ENCODE measurements around the gene TTC7B.
"Not testable (repeated sequence)": the region's sequence is repeated elsewhere in the genome, so short reads cannot be mapped to it uniquely, and the experiment has no call there.

TTC7B gene

DNA sequence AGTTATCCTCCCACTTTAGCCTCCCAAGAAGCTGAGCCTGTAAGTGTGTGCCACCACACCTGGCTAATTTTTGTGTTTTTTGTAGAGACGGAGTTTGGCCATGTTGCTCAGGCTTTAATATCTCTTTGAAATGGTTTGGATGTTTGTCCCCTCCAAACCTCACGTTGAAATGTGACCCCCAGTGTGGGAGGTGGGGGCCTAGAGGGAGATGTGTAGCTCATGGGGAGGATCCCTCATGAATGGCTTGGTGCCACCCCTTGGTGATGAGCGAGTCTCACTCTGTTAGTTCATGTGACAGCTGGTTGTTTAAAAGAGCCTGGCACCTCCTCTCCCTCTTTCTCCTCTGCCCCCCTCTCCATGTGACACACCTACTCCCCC lies 23.6 kb upstream of the TTC7B start:
- no peak for TF ChIP-seq POLR2A (IDR thresholded peaks at IDR 0.05; ENCODE audit: low read depth, low read length)
- no peak for FAIRE-seq
- DNase-seq (ENCODE audit: insufficient read length, low spot score), result no peak

DNA sequence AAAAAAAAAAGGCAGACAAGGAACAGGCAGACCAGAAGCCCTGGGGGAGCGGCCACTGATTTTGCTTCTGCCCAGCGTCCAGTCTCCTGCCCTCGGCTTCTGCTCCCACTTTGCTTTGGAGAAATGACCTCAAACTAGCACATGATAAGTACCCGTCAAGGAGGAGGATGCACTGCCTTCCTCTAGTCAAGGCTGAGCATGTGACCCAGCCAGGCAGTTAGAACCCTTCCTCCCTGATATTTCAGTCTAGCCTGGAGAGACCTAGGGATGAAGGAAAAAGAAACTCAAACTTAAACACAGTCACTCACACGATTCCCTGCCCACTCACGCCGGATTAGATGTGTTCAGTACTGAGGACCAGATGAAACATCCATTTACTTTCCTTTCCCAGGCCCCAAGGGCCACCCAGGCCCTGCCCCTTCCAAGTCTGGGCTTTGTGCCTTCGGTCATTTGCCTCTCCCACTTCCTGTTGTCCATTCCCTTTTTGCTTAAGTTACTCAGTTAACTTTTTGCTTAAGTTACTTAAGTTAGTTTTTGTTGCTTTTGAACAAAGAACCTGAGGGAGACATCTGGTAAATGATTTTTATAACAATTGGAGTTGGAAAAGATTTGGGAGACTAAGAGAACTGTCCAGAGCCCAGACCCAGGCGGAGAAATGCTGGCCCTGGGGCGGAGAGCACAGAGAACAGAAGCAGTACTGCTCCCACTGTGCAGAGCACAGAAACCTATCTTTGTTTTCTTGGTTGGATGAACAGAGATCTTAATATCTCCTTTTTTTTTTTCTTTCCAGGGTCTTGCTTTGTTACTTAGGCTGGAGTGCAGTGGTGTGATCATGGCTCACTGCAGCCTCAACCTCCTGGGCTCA lies 23.0 kb upstream of the TTC7B start:
- TF ChIP-seq POLR2A (IDR thresholded peaks at IDR 0.05; ENCODE audit: low read depth, low read length), result no peak
- DNase-seq (ENCODE audit: insufficient read length, low spot score), result no peak
- no peak for FAIRE-seq

GRCh38 chr14:90838531-90838930 lies 22.3 kb upstream of the TTC7B start:
- not testable (repeated sequence) for FAIRE-seq; DNase-seq (ENCODE audit: insufficient read length, low spot score)

DNA sequence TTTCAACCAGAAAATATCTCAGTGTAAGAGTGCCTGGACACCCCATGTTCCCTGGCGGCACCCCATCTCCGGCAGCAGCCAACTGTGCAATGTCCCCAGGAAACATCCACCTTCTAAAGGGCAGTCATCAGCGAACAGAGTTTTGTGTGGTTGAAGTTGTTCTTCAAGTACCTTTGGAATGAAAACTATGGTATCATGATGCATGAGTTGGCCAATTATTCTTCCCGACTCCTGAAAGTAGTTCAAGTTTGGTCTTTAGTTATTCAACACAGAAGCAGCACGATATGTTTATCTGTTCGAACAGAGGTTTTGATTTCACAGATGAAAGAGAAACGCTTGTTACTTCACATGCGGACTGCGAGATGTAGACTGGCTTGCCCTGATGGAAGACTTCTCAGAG lies 21.1 kb upstream of the TTC7B start:
- DNase-seq (ENCODE audit: insufficient read length, low spot score) (no peak), FAIRE-seq (no peak)
- TF ChIP-seq POLR2A (IDR thresholded peaks at IDR 0.05; ENCODE audit: low read depth, low read length), result no peak

- DNase-seq (ENCODE audit: insufficient read length, low spot score), result no peak
- TF ChIP-seq POLR2A (IDR thresholded peaks at IDR 0.05; ENCODE audit: low read depth, low read length), result no peak
- FAIRE-seq, result no peak
Measured at GRCh38 chr14:90836692-90837063, 20.4 kb upstream of the TTC7B start.

DNA sequence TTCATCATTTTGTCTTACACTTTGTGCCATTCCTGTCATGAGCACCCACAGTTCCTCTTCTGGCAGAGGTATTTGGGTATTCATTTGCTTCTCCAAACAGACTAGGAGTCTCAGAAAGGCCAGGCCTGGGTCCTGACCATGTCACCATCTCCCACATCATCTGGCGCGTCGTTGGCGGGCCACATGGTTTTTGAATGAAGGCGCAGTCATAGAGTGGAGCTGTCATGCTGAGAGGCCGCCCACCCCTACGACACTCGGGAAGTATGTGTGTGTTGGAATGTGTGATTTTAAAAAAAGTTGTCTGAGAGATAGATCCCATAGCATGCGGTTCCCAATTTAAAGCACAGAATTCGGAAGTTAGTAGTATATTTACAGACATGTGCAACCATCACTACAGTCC lies 15.6 kb upstream of the TTC7B start:
- no peak for FAIRE-seq
- no peak for TF ChIP-seq POLR2A (IDR thresholded peaks at IDR 0.05; ENCODE audit: low read depth, low read length)
- no peak for DNase-seq (ENCODE audit: insufficient read length, low spot score)

GRCh38 chr14:90830931-90831701 lies 14.9 kb upstream of the TTC7B start:
- DNase-seq (ENCODE audit: insufficient read length, low spot score), result no peak
- FAIRE-seq, result no peak
- TF ChIP-seq POLR2A (IDR thresholded peaks at IDR 0.05; ENCODE audit: low read depth, low read length), result no peak

DNA sequence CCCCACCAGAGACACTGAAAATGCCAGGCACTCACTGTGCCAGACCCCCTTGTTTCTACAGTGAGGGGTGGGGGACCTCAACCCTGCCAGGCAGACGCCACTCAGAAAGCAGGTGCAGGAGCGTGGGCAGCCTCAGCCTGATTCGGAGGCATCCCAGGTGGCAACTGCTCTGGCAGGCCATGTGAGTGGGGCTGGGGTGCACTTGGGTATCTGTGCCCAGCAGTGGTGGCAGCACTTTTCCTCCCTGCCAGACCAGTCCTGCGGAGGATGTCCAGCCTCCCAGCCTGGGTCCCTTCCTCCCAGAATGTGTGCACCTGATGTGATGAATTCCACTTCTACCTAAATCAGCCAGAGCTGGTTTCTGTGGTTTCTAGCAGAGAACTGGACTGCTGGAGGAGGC lies 13.4 kb upstream of the TTC7B start:
- FAIRE-seq (no peak), DNase-seq (ENCODE audit: insufficient read length, low spot score) (no peak)
- TF ChIP-seq POLR2A (IDR thresholded peaks at IDR 0.05; ENCODE audit: low read depth, low read length), result no peak

- FAIRE-seq (no peak), DNase-seq (ENCODE audit: insufficient read length, low spot score) (no peak)
- TF ChIP-seq POLR2A (IDR thresholded peaks at IDR 0.05; ENCODE audit: low read depth, low read length), result no peak
Measured at GRCh38 chr14:90828642-90829487, 12.6 kb upstream of the TTC7B start.

DNA sequence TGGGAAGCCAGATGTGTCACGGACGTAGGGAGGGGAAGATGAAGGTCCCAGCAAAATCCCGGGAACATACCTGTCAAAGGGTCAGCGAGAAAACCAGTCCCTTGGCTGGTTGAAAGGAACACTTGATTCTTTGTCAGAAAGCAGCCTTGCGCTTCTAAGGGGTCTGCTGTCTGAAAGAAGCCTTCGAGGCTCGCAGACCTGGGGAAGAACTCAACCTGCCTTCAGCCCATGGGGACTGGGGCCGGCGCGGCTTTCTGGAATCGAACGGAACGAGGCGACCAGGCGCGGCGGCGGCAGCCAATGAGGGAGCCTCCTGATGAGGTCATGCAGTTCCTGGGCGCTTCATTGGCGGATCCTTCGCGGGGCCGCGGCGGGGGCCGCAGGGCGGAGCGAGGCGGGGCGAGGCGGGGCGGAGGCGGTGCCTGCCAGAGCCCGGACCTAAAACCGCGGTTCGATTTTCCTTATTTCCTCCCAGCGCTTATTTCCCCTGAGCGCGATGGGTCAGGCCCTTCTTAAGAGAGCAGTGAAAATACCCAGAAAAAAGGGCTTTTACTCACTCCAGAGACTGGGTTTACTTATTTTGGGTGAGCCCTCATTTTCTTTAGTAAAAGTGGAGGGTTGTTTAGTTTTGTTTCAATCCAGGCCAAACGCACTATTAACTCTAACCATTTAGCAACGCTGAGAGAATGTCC lies 11.8 kb upstream of the TTC7B start:
- DNase-seq (ENCODE audit: insufficient read length, low spot score) (peak; percentile 99), FAIRE-seq (peak; percentile 61)
- TF ChIP-seq POLR2A (IDR thresholded peaks at IDR 0.05; ENCODE audit: low read depth, low read length), result no peak; the same call in 1 of the 2 replicates

DNA sequence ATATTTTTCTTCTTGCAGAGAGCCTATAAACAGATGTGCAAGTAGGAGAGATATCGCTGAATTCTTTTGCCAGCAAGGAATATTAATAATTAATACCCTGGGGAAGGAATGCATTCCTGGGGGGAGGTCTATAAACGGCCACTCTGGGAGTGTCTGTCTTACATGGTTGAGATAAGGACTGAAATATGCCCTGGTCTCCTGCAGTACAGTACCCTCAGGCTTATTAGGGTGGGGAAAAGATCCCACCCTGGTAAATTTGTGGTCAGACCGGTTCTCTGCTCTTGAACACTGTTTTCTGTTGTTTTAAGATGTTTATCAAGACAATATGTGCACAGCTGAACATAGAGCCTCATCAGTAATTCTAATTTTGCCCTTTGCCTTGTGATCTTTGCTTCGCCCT lies 7.3 kb upstream of the TTC7B start:
- not testable (repeated sequence) for FAIRE-seq; DNase-seq (ENCODE audit: insufficient read length, low spot score)

GRCh38 chr14:90820958-90821357 lies 4.7 kb upstream of the TTC7B start:
- DNase-seq (ENCODE audit: insufficient read length, low spot score) (peak; percentile 100), FAIRE-seq (peak; percentile 88)
- TF ChIP-seq POLR2A (IDR thresholded peaks at IDR 0.05; ENCODE audit: low read depth, low read length), result no peak

- no peak for FAIRE-seq
- no peak for DNase-seq (ENCODE audit: insufficient read length, low spot score)
- TF ChIP-seq POLR2A (IDR thresholded peaks at IDR 0.05; ENCODE audit: low read depth, low read length), result no peak
Measured at GRCh38 chr14:90819734-90820393, 3.6 kb upstream of the TTC7B start.

Data from H54 (cell line).